GM12878 (cell line): Measurements from ENCODE around the gene XRN2. TPM values are rescaled to one million over a fixed set of nuclear protein-coding genes. Genes with fewer than 3 reads are reported as not detected.

Source experiments
- ATAC-seq: fragments of 200-7000 bp; cut with Tn5 transposase; 3 replicates; pipeline ENCODE4 v1.9.1; 2020; ENCODE audit warnings: mild to moderate bottlenecking, moderate library complexity
- BruUV-seq: library from RNA; stranded (reverse); fragments of 400-500 nt; replicated peaks from 2 replicates; lab custom pipeline; 2021; lab: Mats Ljungman, UMichigan
- CTCF ChIA-PET: fragments of 300-600 bp; sonication (Branson Sonifier 250); formaldehyde crosslinking; extraction: SDS; loops from one replicate; lab custom pipeline; 2021; ENCODE audit warnings: inconsistent platforms; lab: Yijun Ruan, JAX
- POLR2A ChIA-PET: fragments of 350-600 bp; formaldehyde crosslinking; extraction: SDS; loops from one replicate; lab custom pipeline; 2021; ENCODE audit warnings: inconsistent platforms; lab: Charles Lee
- RAD21 ChIA-PET: fragments of 300-600 bp; sonication (Branson Sonifier 250); formaldehyde crosslinking; loops from one replicate; lab custom pipeline; 2023; ENCODE audit warnings: antibody characterized with exemption; ENCODE audit not compliant: unreplicated experiment; lab: Charles Lee
- SMC1A ChIA-PET: fragments of 300-600 bp; sonication (Branson Sonifier 250); formaldehyde crosslinking; loops from one replicate; lab custom pipeline; 2023; ENCODE audit not compliant: unreplicated experiment, uncharacterized antibody; lab: Charles Lee
- DNase-seq: peaks from one replicate; pipeline ENCODE4 v3.0.0-alpha.2; 2011; ENCODE audit warnings: low read depth, low spot score
- FAIRE-seq: peaks from 3 replicates; lab custom pipeline; 2011; peaks lifted over from hg19 to GRCh38; lab: Jason Lieb, UNC
- H2AFZ ChIP-seq: 2 replicates; pipeline ENCODE4 v1.6.0; 2011; ENCODE audit warnings: low read depth, low read length, control low read depth; ENCODE audit not compliant: control insufficient read depth
- H3K27ac ChIP-seq: 2 replicates; pipeline ENCODE4 v1.5.1; 2011; ENCODE audit warnings: control low read depth; ENCODE audit not compliant: control insufficient read depth, insufficient read depth
- H3K27me3 ChIP-seq, 2 experiments: replicated peaks in 1 of 2; 2 replicates each; pipeline versions ENCODE4 v1.6.0 to v1.6.1; 2011; ENCODE audit warnings: low read length in 1 of 2; ENCODE audit not compliant: control insufficient read depth in 2 of 2, insufficient read depth in 2 of 2
- H3K36me3 ChIP-seq, 2 experiments: 2 replicates each; pipeline ENCODE4 v1.5.1; 2011; ENCODE audit warnings: low read length in 1 of 2; ENCODE audit not compliant: control insufficient read depth in 2 of 2, insufficient read depth in 2 of 2
- H3K4me1 ChIP-seq: 2 replicates; pipeline ENCODE4 v1.6.1; 2011; ENCODE audit warnings: mild to moderate bottlenecking, low read length, moderate library complexity, mixed read lengths; ENCODE audit not compliant: control insufficient read depth, insufficient read depth
- H3K4me2 ChIP-seq: 2 replicates; pipeline ENCODE4 v1.6.0; 2011; ENCODE audit warnings: control low read depth; ENCODE audit not compliant: control insufficient read depth, insufficient read depth
- H3K4me3 ChIP-seq: fragments of 200-600 bp; sonication (generic); 2 replicates; pipeline ENCODE4 v1.5.1; 2016
- H3K79me2 ChIP-seq: 2 replicates; pipeline ENCODE4 v1.6.0; 2011; ENCODE audit warnings: low read length; ENCODE audit not compliant: control insufficient read depth, insufficient read depth
- H3K9ac ChIP-seq: 2 replicates; pipeline ENCODE4 v1.8.0; 2011; ENCODE audit warnings: low read length, control low read depth, mixed read lengths; ENCODE audit not compliant: control insufficient read depth, insufficient read depth
- H3K9me3 ChIP-seq: replicated peaks from 3 replicates; pipeline ENCODE4 v1.5.1; 2011; ENCODE audit warnings: mild to moderate bottlenecking, low read length; ENCODE audit not compliant: control insufficient read depth, insufficient read depth
- H4K20me1 ChIP-seq: 2 replicates; pipeline ENCODE4 v1.6.0; 2011; ENCODE audit not compliant: control insufficient read depth, insufficient read depth
- E2F4 ChIP-seq: IDR thresholded peaks from 2 replicates; pipeline ENCODE4 v1.6.1; 2012; ENCODE audit warnings: low read depth, low read length, improper control_type of control experiment
- E4F1 ChIP-seq: fragments of 450-650 bp; IDR thresholded peaks from 2 replicates; pipeline ENCODE4 v1.6.1; 2018; ENCODE audit warnings: borderline replicate concordance, mild to moderate bottlenecking; ENCODE audit not compliant: partially characterized antibody
- GATAD2B ChIP-seq: fragments of 450-650 bp; conservative IDR thresholded peaks from 2 replicates; pipeline ENCODE4 v1.6.1; 2017; ENCODE audit warnings: low read depth, mild to moderate bottlenecking, moderate library complexity
- JUND ChIP-seq: IDR thresholded peaks from 2 replicates; pipeline ENCODE4 v1.6.1; 2012; ENCODE audit warnings: low read depth, mild to moderate bottlenecking, low read length, improper control_type of control experiment, moderate library complexity
- STAT1 ChIP-seq: fragments of 450-650 bp; conservative IDR thresholded peaks from 2 replicates; pipeline ENCODE4 v1.6.1; 2014; ENCODE audit warnings: antibody characterized with exemption, mild to moderate bottlenecking
- SUZ12 ChIP-seq: fragments of 200-600 bp; sonication (generic); IDR thresholded peaks from one replicate; pipeline ENCODE4 v1.6.1; 2018; ENCODE audit warnings: antibody characterized with exemption, mild to moderate bottlenecking; ENCODE audit not compliant: unreplicated experiment
- ZBTB33 ChIP-seq: fragments of 450-650 bp; IDR thresholded peaks from 2 replicates; pipeline ENCODE4 v1.6.1; 2017; ENCODE audit warnings: mild to moderate bottlenecking
- WGBS: methylation state at CpG from one replicate; pipeline ENCODE4 v1.1.6; 2016; ENCODE audit warnings: low lambda C conversion rate; ENCODE audit not compliant: insufficient replicate concordance, insufficient coverage; ENCODE audit errors: missing lambda C conversion rate; 5-methylcytosine and 5-hydroxymethylcytosine counted together
- in situ Hi-C: fragments of 300-500 bp; cut with MboI; formaldehyde crosslinking; loops from 9 replicates; pipeline ENCODE4 v1.14.3; 2018; ENCODE audit warnings: mixed read lengths
- intact Hi-C: fragments of 100-400 bp; cut with micrococcal nuclease; formaldehyde crosslinking; loops from one replicate; pipeline ENCODE4 v1.14.2; 2022; ENCODE audit not compliant: unreplicated experiment
- polyA plus RNA-seq, 11 experiments: library from polyadenylated mRNA; depleted of rRNA in 4 of 11; unstranded in 6 of 11; stranded (reverse) in 5 of 11; fragments of >200 nt; fragmentation: Nextera tagmentation in 4 of 11; fragmentation: Illumina TruSeq in 1 of 11; extraction: Ambion mirVana in 4 of 11; extraction: Trizol in 1 of 11; gene quantifications; 1 replicate in 1 of 11; 2 replicates in 10 of 11; pipeline versions ENCODE4 v1.2.1 to v1.2.3, GENCODE V29; 2011 to 2016; ENCODE audit warnings: inconsistent platforms in 2 of 11, missing spikeins in 2 of 11, low read depth in 1 of 11
- total RNA-seq, 4 experiments: library from RNA; depleted of rRNA in 3 of 4; stranded (reverse); fragments of >200 nt in 3 of 4; fragmentation: Illumina TruSeq in 1 of 4; extraction: Trizol in 1 of 4; gene quantifications; 2 replicates each; pipeline versions ENCODE4 v1.2.1 to v1.2.3, GENCODE V29; 2013 to 2021
- TF ChIP-seq, protein P1 (sequence below): fragments of 450-650 bp; IDR thresholded peaks from 2 replicates; pipeline ENCODE4 v1.6.1; 2017; ENCODE audit warnings: mild to moderate bottlenecking, moderate library complexity

XRN2 gene
- total and polyA plus RNA-seq, 10 of the 15 experiments (the other 5 are each of a cell fraction or from before 2014, with no cell fraction given), result 59.7 to 97.8 (median 75.6) TPM

DNA sequence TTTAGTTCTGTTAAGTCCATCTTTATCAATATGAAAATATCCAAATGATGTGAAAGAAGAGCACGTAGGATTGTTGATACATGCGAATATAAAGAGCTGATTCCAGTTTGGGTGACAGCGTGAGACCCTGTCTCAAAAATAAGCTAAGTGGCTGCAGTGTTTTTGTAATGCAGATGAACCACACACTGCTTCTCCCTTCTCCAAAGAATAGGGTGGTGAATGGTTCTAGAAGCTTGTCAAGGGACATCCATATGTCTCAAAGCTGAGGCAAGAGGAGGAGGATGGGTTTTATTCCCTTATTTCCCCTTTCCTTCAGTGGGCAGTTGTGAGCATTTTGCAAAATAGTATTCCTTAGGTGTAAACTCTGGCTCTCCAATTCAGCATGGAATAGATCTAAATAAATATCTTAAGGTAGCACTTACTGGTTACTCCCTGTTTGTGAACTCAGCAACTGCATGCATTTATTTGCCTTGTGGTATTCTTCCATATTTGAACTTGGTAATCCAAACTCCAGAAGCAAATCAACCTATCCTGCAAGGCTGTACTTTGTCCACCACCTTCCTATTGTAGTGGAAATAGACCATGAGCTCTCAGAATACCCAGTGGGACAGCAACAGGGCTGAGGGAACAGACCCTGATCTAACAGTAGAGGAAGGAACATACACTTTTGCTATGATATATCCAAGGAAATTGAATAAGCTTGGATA lies 38.0 kb downstream of the XRN2 start (continued):
- TF ChIP-seq, protein P1, sequence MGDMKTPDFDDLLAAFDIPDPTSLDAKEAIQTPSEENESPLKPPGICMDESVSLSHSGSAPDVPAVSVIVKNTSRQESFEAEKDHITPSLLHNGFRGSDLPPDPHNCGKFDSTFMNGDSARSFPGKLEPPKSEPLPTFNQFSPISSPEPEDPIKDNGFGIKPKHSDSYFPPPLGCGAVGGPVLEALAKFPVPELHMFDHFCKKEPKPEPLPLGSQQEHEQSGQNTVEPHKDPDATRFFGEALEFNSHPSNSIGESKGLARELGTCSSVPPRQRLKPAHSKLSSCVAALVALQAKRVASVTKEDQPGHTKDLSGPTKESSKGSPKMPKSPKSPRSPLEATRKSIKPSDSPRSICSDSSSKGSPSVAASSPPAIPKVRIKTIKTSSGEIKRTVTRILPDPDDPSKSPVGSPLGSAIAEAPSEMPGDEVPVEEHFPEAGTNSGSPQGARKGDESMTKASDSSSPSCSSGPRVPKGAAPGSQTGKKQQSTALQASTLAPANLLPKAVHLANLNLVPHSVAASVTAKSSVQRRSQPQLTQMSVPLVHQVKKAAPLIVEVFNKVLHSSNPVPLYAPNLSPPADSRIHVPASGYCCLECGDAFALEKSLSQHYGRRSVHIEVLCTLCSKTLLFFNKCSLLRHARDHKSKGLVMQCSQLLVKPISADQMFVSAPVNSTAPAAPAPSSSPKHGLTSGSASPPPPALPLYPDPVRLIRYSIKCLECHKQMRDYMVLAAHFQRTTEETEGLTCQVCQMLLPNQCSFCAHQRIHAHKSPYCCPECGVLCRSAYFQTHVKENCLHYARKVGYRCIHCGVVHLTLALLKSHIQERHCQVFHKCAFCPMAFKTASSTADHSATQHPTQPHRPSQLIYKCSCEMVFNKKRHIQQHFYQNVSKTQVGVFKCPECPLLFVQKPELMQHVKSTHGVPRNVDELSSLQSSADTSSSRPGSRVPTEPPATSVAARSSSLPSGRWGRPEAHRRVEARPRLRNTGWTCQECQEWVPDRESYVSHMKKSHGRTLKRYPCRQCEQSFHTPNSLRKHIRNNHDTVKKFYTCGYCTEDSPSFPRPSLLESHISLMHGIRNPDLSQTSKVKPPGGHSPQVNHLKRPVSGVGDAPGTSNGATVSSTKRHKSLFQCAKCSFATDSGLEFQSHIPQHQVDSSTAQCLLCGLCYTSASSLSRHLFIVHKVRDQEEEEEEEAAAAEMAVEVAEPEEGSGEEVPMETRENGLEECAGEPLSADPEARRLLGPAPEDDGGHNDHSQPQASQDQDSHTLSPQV, result no peak
- TF ChIP-seq JUND (no peak), STAT1 (no peak)

GRCh38 chr20:21342656-21343345 lies 39.7 kb downstream of the XRN2 start:
- ChIA-PET RAD21 (no interaction called here), SMC1A (interaction anchor here (1.0 to 2.3 kb wide), 3 partner anchors 14 to 25 kb away, joined by 3 to 5 read pairs (median 3); no protein-coding TSS in a partner anchor), POLR2A (no interaction called here), CTCF (interaction anchor here (2.2 kb wide), 1 partner anchor 12 kb away, joined by 5 read pairs; no protein-coding TSS in a partner anchor)
- H3K36me3 ChIP-seq, result peaks cover 2 to 29% of the 10 kb centered on the region in 2 experiments
- no peak overlapping the region for H3K9ac ChIP-seq
- WGBS, result 90% methylated on average over 4 of the region's 4 CpGs
- H3K79me2 ChIP-seq, result no peaks in the 10 kb centered on the region; the same call in 1 of the 2 replicates
- in situ Hi-C loops, result no loop called here
- DNase-seq (no peak), ATAC-seq (no peak), FAIRE-seq (no peak)
- no peak overlapping the region for H3K4me3 ChIP-seq
- intact Hi-C loops, result loop anchor here (1.0 kb wide), 1 partner anchor 18 kb away; no protein-coding TSS in a partner anchor
- no peaks in the 10 kb centered on the region for H3K4me1 ChIP-seq
- H3K4me2 ChIP-seq, result no peak overlapping the region
- H2AFZ ChIP-seq, result no peak overlapping the region
- H3K27me3 ChIP-seq, result no peaks in the 10 kb centered on the region
- no peaks in the 10 kb centered on the region for H3K9me3 ChIP-seq
- no TSS peak for BruUV-seq
- no peak overlapping the region for H3K27ac ChIP-seq
- no peaks in the 10 kb centered on the region for H4K20me1 ChIP-seq
- TF ChIP-seq GATAD2B, result no peak
- TF ChIP-seq ZBTB33, result no peak
- no peak for TF ChIP-seq E4F1
- TF ChIP-seq E2F4, result no peak
- TF ChIP-seq SUZ12, result no peak
